Breast epithelium (tissue), 4 donors: ENCODE data around the gene SCFD1. TPM values are rescaled to one million over a fixed set of nuclear protein-coding genes. Genes with fewer than 3 reads are reported as not detected.
"Not testable (repeated sequence)": the region's sequence is repeated elsewhere in the genome, so short reads cannot be mapped to it uniquely, and the experiment has no call there.

Experiments used
- DNase-seq, 2 donors: peaks; one replicate each; pipeline ENCODE4 v3.0.0-alpha.2; 2019; ENCODE audit warnings: low spot score in 2 of 2
- H3K27ac ChIP-seq, 2 donors: fragments of 200-600 bp; sonication (generic) in 1 of 2; one replicate each; pipeline ENCODE4 v1.5.1; 2016 to 2019; ENCODE audit warnings: mild to moderate bottlenecking in 1 of 2
- H3K27me3 ChIP-seq, 2 donors: fragments of 200-600 bp; sonication (generic) in 1 of 2; one replicate each; pipeline versions ENCODE4 v1.5.1 to v1.6.0; 2017 to 2019; ENCODE audit warnings: control low read depth in 1 of 2, mild to moderate bottlenecking in 1 of 2
- H3K36me3 ChIP-seq: fragments of 200-600 bp; one replicate; pipeline ENCODE4 v1.5.1; 2019
- H3K4me1 ChIP-seq, 2 donors: fragments of 200-600 bp; sonication (generic); one replicate each; pipeline ENCODE4 v1.5.1; 2016 to 2019; ENCODE audit warnings: control low read depth in 1 of 2
- H3K4me3 ChIP-seq, 3 donors: fragments of 200-600 bp; sonication (generic); 1 replicate in 2 of 3; 2 replicates in 1 of 3; pipeline ENCODE4 v1.5.1; 2016 to 2019; ENCODE audit warnings: mild to moderate bottlenecking in 3 of 3, moderate library complexity in 2 of 3
- H3K9me3 ChIP-seq, 2 donors: fragments of 200-600 bp; sonication (generic) in 1 of 2; one replicate each; pipeline ENCODE4 v1.5.1; 2016 to 2019; ENCODE audit warnings: control low read depth in 1 of 2
- POLR2A ChIP-seq: fragments of 450-650 bp; IDR thresholded peaks from one replicate; pipeline ENCODE4 v1.6.1; 2016; ENCODE audit warnings: antibody characterized with exemption, mild to moderate bottlenecking, moderate library complexity
- POLR2AphosphoS5 ChIP-seq, 3 donors: sonication (generic); formaldehyde crosslinking; IDR thresholded peaks; one replicate each; pipeline ENCODE4 v1.6.1; 2017; ENCODE audit warnings: antibody characterized with exemption in 3 of 3
- intact Hi-C: fragments of 100-400 bp; cut with DNase I; formaldehyde crosslinking; loops from one replicate; pipeline ENCODE4 v1.15.1; 2023; ENCODE audit warnings: low total_unique reads
- total RNA-seq, 3 donors: library from RNA; depleted of rRNA; stranded (reverse); fragments of >200 nt; gene quantifications; one replicate each; pipeline ENCODE4 v1.1.0, GENCODE V29; 2016
- TF ChIP-seq, protein P1 (sequence below), 3 donors: fragments of 450-650 bp; IDR thresholded peaks; one replicate each; pipeline ENCODE4 v1.5.1; 2016 to 2017; ENCODE audit warnings: antibody characterized with exemption in 3 of 3, mild to moderate bottlenecking in 3 of 3, moderate library complexity in 3 of 3

Gene SCFD1, protein sequence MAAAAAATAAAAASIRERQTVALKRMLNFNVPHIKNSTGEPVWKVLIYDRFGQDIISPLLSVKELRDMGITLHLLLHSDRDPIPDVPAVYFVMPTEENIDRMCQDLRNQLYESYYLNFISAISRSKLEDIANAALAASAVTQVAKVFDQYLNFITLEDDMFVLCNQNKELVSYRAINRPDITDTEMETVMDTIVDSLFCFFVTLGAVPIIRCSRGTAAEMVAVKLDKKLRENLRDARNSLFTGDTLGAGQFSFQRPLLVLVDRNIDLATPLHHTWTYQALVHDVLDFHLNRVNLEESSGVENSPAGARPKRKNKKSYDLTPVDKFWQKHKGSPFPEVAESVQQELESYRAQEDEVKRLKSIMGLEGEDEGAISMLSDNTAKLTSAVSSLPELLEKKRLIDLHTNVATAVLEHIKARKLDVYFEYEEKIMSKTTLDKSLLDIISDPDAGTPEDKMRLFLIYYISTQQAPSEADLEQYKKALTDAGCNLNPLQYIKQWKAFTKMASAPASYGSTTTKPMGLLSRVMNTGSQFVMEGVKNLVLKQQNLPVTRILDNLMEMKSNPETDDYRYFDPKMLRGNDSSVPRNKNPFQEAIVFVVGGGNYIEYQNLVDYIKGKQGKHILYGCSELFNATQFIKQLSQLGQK
- total RNA-seq: 10 to 100 TPM; 64.6 to 93.1 (median 73.5) TPM

DNA sequence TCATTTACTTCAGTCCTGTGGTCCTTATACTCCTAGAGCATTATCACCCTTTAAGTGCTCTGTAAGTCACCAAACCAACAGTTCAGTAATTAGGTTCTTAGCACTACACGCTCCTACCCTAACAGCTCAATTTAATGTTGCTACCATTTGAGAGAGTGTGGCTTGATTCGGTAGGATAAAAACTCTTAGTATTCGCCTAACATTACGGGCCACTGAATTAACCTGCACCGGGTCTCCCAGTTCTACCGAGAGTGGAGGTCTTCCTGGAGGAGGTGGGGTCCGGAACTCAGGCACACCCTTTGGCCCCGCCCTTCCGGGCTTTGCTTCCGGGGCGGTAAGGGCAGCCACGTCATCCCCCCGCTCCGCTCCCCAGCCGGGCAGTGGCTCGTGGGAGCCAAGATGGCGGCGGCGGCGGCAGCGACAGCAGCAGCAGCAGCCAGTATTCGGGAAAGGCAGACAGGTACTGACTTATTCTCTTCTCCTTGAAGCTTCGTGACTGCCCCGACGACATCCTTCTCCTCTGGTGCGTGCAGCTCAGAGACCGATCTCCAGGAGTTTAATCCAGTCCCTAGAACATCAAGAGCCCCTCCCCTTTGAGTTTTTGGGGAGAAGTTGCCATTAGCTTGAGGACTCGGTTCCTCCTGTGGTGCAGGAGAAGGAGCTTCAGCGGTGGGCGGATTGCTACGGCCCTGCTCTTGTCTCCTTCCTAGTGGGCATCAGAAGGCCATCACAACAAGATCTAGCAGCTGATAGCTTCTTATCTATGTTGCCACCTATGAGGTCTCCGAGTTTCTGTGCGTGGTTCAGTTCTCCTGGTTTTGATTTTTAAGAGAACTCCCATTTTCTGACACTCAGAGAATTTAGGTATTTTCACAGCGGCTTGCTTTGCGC, at the start of gene SCFD1:
Gene SCFD1 (plus strand): TSS at position 380 of the 891 bp plus-strand sequence. CDS start 20 bp downstream, at position 400.
- Histone ChIP-seq H3K9me3 (no peaks in the 10 kb centered on the region), H3K27ac (peak within 1 kb of the TSS; percentile 84 to 88), H3K27me3 (no peaks in the 10 kb centered on the region), H3K4me3 (peak within 1 kb of the TSS; percentile 67 to 74 (median 72)), H3K4me1 (peaks cover 0 to 9% of the 10 kb centered on the region in 2 donors), H3K36me3 (no peaks in the 10 kb centered on the region)
- intact Hi-C loops: no loop called here
- TF ChIP-seq POLR2A (peak; percentile 86), POLR2AphosphoS5 (IDR thresholded peaks at IDR 0.05) (peak; percentile 96 to 99 (median 97))
- TF ChIP-seq, protein P1, sequence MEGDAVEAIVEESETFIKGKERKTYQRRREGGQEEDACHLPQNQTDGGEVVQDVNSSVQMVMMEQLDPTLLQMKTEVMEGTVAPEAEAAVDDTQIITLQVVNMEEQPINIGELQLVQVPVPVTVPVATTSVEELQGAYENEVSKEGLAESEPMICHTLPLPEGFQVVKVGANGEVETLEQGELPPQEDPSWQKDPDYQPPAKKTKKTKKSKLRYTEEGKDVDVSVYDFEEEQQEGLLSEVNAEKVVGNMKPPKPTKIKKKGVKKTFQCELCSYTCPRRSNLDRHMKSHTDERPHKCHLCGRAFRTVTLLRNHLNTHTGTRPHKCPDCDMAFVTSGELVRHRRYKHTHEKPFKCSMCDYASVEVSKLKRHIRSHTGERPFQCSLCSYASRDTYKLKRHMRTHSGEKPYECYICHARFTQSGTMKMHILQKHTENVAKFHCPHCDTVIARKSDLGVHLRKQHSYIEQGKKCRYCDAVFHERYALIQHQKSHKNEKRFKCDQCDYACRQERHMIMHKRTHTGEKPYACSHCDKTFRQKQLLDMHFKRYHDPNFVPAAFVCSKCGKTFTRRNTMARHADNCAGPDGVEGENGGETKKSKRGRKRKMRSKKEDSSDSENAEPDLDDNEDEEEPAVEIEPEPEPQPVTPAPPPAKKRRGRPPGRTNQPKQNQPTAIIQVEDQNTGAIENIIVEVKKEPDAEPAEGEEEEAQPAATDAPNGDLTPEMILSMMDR (IDR thresholded peaks at IDR 0.05): no peak
- peak; percentile 90 to 93 for DNase-seq

DNA sequence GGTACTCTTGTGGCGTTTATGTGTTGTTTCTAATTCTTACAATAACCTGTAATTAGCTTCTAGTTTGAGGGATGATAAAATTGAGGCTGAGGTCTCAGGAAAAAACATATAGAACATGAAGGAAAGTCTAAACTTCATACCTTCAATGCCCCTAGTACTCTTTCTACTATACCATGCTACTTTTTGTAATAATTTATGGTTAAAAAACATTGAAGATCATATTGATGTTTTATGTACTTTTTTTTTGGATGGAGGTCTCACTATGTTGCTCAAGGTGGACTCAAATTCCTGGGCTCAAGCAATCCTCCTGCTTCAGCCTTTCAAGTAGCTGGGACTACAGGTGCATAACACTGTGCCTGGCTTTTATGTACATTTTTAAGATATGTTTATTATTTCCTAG, 49.3 kb upstream of the SCFD1 start:
- Histone ChIP-seq H3K4me3 (no peak overlapping the region), H3K9me3 (no peaks in the 10 kb centered on the region), H3K4me1 (peaks cover 0 to 3% of the 10 kb centered on the region in 2 donors), H3K27ac (no peak overlapping the region), H3K36me3 (no peaks in the 10 kb centered on the region), H3K27me3 (no peaks in the 10 kb centered on the region)
- DNase-seq: no peak
- TF ChIP-seq POLR2A (no peak), POLR2AphosphoS5 (IDR thresholded peaks at IDR 0.05) (no peak)
- TF ChIP-seq, protein P1 (IDR thresholded peaks at IDR 0.05): no peak
- intact Hi-C loops: no loop called here

DNA sequence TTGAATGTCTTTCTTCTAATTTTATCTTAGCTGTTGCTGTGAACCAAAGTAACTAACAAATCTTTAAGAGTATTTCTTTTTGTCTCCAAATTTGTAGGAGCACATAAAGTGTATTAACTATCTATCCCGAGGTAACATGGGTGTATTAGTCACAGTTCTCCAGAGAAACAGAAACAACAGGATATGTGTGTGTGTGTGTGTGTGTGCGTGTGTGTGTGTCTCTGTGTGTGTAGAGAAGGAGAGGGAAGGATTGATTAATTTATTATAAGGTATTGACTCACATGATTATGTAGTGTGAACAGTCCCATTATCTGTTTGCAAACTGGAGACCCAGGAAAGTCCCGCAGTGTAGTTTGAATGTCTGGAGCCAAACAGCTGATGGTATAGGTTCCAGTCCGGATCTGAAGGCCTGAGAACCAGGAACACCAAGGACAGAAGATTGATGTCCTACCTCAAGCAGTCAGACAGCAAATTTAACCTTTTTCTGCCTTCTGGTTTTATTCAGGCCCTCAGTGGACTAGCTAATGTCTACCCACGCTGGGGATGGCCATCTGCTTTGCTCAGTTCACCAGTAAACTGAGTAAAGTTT, 48.8 kb upstream of the SCFD1 start:
- H3K9me3 ChIP-seq: no peaks in the 10 kb centered on the region
- no peak overlapping the region for H3K4me3 ChIP-seq
- no peak overlapping the region for H3K27ac ChIP-seq
- no peaks in the 10 kb centered on the region for H3K36me3 ChIP-seq
- intact Hi-C loops: no loop called here
- TF ChIP-seq POLR2A (no peak), POLR2AphosphoS5 (IDR thresholded peaks at IDR 0.05) (no peak)
- TF ChIP-seq, protein P1 (IDR thresholded peaks at IDR 0.05): no peak
- DNase-seq: no peak
- H3K27me3 ChIP-seq: no peaks in the 10 kb centered on the region
- H3K4me1 ChIP-seq: peaks cover 0 to 3% of the 10 kb centered on the region in 2 donors

DNA sequence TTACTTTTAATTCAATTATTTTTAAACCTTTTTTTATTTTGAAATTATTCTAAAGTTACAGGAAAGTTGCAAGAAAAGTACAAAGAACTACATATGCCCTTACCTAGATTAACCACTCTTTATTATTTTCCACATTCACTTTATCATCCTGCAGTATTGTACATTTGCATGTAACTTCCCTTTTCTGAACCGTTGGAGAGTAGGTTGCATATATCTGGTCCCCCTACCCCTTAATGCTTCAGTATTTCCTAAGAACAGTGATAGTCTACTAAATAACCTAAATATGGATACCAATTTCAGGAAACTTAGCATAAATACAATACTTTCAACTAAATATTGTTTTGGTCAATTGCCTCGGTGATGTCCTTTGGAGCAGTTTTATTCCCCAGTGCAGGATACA, 48.2 kb upstream of the SCFD1 start:
- DNase-seq: no peak
- TF ChIP-seq, protein P1 (IDR thresholded peaks at IDR 0.05): no peak
- TF ChIP-seq POLR2A (no peak), POLR2AphosphoS5 (IDR thresholded peaks at IDR 0.05) (no peak)
- no peaks in the 10 kb centered on the region for H3K9me3 ChIP-seq
- no peak overlapping the region for H3K27ac ChIP-seq
- H3K4me1 ChIP-seq: peaks cover 0 to 3% of the 10 kb centered on the region in 2 donors
- no peak overlapping the region for H3K4me3 ChIP-seq
- H3K27me3 ChIP-seq: no peaks in the 10 kb centered on the region
- no peaks in the 10 kb centered on the region for H3K36me3 ChIP-seq
- intact Hi-C loops: no loop called here

DNA sequence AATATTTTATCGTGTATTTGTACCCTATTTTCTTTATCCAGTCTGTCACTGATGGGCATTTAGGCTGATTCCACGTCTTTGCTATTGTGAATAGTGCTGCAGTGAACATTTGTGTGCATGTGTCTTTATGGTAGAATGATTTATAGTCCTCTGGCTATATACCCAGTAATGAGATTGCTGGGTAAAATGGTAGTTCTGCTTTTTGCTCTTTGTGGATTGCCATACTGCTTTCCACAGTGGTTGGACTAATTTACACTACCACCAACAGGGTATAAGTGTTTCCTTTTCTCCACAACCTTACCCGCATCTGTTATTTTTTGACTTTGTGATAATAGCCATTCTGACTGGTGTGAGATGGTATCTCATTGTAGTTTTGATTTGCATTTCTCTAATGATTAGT, 47.3 kb upstream of the SCFD1 start:
- H3K9me3 ChIP-seq, DNase-seq, intact Hi-C loops: not testable (repeated sequence)

DNA sequence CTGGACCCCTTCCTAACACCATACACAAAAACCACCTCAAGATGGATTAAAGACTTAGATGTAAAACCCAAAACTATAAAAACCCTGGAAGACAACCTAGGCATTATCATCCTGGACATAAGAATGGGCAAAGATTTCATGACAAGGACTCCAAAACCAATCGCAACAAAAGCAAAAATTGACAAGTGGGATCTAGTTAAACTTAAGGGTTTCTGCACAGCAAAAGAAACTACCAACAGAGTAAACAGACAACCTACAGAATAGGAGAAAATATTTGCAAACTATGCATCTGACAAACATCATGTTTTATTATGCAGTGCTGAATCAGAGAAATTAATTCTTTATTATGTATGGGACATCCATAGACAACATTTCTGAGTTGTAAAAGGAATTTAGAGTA, 45.8 kb upstream of the SCFD1 start:
- DNase-seq, H3K27me3 ChIP-seq, H3K9me3 ChIP-seq, intact Hi-C loops, H3K36me3 ChIP-seq, H3K27ac ChIP-seq, H3K4me3 ChIP-seq, H3K4me1 ChIP-seq: not testable (repeated sequence)

More for the DNA sequence above, 47.3 kb upstream of the SCFD1 start:
- H3K27me3 ChIP-seq, H3K27ac ChIP-seq, H3K36me3 ChIP-seq, H3K4me1 ChIP-seq, H3K4me3 ChIP-seq: not testable (repeated sequence)
